Parathyroid adenoma (tissue), 2 donors: Measurements from ENCODE around the gene XRCC6.

ENCODE experiments used
- H2AFZ ChIP-seq: fragments of 300-600 bp; sonication (generic); one replicate; pipeline ENCODE4 v1.7.0; 2017; ENCODE audit warnings: antibody characterized with exemption, mild to moderate bottlenecking
- H3K27ac ChIP-seq: fragments of 300-600 bp; sonication (generic); one replicate; pipeline ENCODE4 v1.7.0; 2017
- H3K27me3 ChIP-seq: fragments of 300-600 bp; sonication (generic); one replicate; pipeline ENCODE4 v1.7.0; 2017; ENCODE audit warnings: low read length; ENCODE audit not compliant: control insufficient read depth, insufficient read depth
- H3K36me3 ChIP-seq: fragments of 300-600 bp; sonication (generic); one replicate; pipeline ENCODE4 v1.7.0; 2017; ENCODE audit warnings: low read length; ENCODE audit not compliant: control insufficient read depth, insufficient read depth
- H3K4me1 ChIP-seq: fragments of 300-600 bp; sonication (generic); one replicate; pipeline ENCODE4 v1.7.0; 2017; ENCODE audit warnings: control low read depth
- H3K4me2 ChIP-seq: fragments of 300-600 bp; sonication (generic); one replicate; pipeline ENCODE4 v1.7.0; 2017; ENCODE audit warnings: low read length
- H3K4me3 ChIP-seq: fragments of 300-600 bp; sonication (generic); one replicate; pipeline ENCODE4 v1.7.0; 2017; ENCODE audit warnings: low read depth, low read length
- H3K79me2 ChIP-seq: fragments of 300-600 bp; sonication (generic); one replicate; pipeline ENCODE4 v1.7.0; 2017; ENCODE audit warnings: control low read depth
- H3K9ac ChIP-seq: fragments of 300-600 bp; sonication (generic); one replicate; pipeline ENCODE4 v1.7.0; 2017; ENCODE audit warnings: mild to moderate bottlenecking
- H3K9me3 ChIP-seq: fragments of 300-600 bp; sonication (generic); one replicate; pipeline ENCODE4 v1.7.0; 2017; ENCODE audit warnings: low read length; ENCODE audit not compliant: control insufficient read depth
- CTCF ChIP-seq: fragments of 300-600 bp; sonication (generic); IDR thresholded peaks from one replicate; pipeline ENCODE4 v1.7.0; 2017; ENCODE audit warnings: antibody characterized with exemption, mild to moderate bottlenecking
- donor health status: primary hyperparathyroidism.

The XRCC6 gene

GRCh38 chr22:41702763-41703162 is 81.7 kb downstream of the XRCC6 start:
- no peaks in the 10 kb centered on the region for H3K27me3 ChIP-seq
- H3K36me3 ChIP-seq, result no peaks in the 10 kb centered on the region
- H3K9me3 ChIP-seq, result no peaks in the 10 kb centered on the region
- no peak overlapping the region for H3K4me3 ChIP-seq
- TF ChIP-seq CTCF, result no peak
- H3K27ac ChIP-seq, result no peak overlapping the region
- H3K4me1 ChIP-seq, result no peaks in the 10 kb centered on the region
- H3K79me2 ChIP-seq, result no peaks in the 10 kb centered on the region
- H3K4me2 ChIP-seq, result no peak overlapping the region
- no peak overlapping the region for H2AFZ ChIP-seq
- H3K9ac ChIP-seq, result no peak overlapping the region

- Histone ChIP-seq H3K9me3 (no peaks in the 10 kb centered on the region), H3K9ac (no peak overlapping the region), H3K4me3 (no peak overlapping the region), H2AFZ (no peak overlapping the region), H3K79me2 (no peaks in the 10 kb centered on the region), H3K27me3 (no peaks in the 10 kb centered on the region), H3K4me1 (no peaks in the 10 kb centered on the region), H3K36me3 (no peaks in the 10 kb centered on the region), H3K27ac (no peak overlapping the region), H3K4me2 (no peak overlapping the region)
- no peak for TF ChIP-seq CTCF
Observed at GRCh38 chr22:41709341-41709740, 88.2 kb downstream of the XRCC6 start.

- Histone ChIP-seq H3K9ac (no peak overlapping the region), H3K36me3 (no peaks in the 10 kb centered on the region), H3K4me3 (no peak overlapping the region), H3K4me2 (no peak overlapping the region), H3K27me3 (no peaks in the 10 kb centered on the region), H2AFZ (no peak overlapping the region), H3K4me1 (no peaks in the 10 kb centered on the region), H3K27ac (no peak overlapping the region), H3K79me2 (no peaks in the 10 kb centered on the region), H3K9me3 (no peaks in the 10 kb centered on the region)
- no peak for TF ChIP-seq CTCF
Observed at GRCh38 chr22:41713004-41713403, 91.9 kb downstream of the XRCC6 start.
